ENCODE measurements around the gene GNPDA2.

GNPDA2 gene

GRCh38 chr4:44766453-44766852, 40.1 kb upstream of the GNPDA2 start:
- no peaks in the 10 kb centered on the region for H3K4me1 ChIP-seq (ENCODE audit: control insufficient read depth, low read length)
- H3K27ac ChIP-seq (ENCODE audit: low read depth, low read length) = no peak overlapping the region
- no peak overlapping the region for H3K4me3 ChIP-seq (ENCODE audit: low read length)
- no peaks in the 10 kb centered on the region for H3K27me3 ChIP-seq (ENCODE audit: control insufficient read depth, low read length)
- H3F3A ChIP-seq (ENCODE audit: control insufficient read depth, insufficient read depth) = no peaks in the 10 kb centered on the region
- H3K36me3 ChIP-seq (ENCODE audit: control insufficient read depth, low read length) = no peaks in the 10 kb centered on the region
- H3K9me2 ChIP-seq (replicated peaks; ENCODE audit: control insufficient read depth, low read length) = no peaks in the 10 kb centered on the region
- no peak overlapping the region for H3K4me2 ChIP-seq (ENCODE audit: low read length)
- no peaks in the 10 kb centered on the region for H3K79me2 ChIP-seq (ENCODE audit: control insufficient read depth, low read length)
- no peaks in the 10 kb centered on the region for H4K20me1 ChIP-seq (ENCODE audit: control insufficient read depth, insufficient read depth, low read depth, low read length)
- TF ChIP-seq CTCF (IDR thresholded peaks at IDR 0.05; ENCODE audit: low read depth, low read length, poor library complexity, severe bottlenecking) = no peak
- no peaks in the 10 kb centered on the region for H3K9me3 ChIP-seq (ENCODE audit: control insufficient read depth, insufficient read depth, low read length)

GRCh38 chr4:44765116-44765515, 38.8 kb upstream of the GNPDA2 start:
- TF ChIP-seq CTCF (IDR thresholded peaks at IDR 0.05; ENCODE audit: low read depth, low read length, poor library complexity, severe bottlenecking) (no peak), EZH2phosphoT487 (IDR thresholded peaks at IDR 0.05; ENCODE audit: borderline replicate concordance, low read length) (no peak)
- Histone ChIP-seq H3K4me2 (ENCODE audit: low read length) (no peak overlapping the region), H4K20me1 (ENCODE audit: control insufficient read depth, insufficient read depth, low read depth, low read length) (no peaks in the 10 kb centered on the region), H3K4me3 (ENCODE audit: low read length) (no peak overlapping the region), H3K27me3 (ENCODE audit: control insufficient read depth, low read length) (no peaks in the 10 kb centered on the region), H3F3A (ENCODE audit: control insufficient read depth, insufficient read depth) (no peaks in the 10 kb centered on the region), H3K27ac (ENCODE audit: low read depth, low read length) (no peak overlapping the region), H3K79me2 (ENCODE audit: control insufficient read depth, low read length) (no peaks in the 10 kb centered on the region), H3K36me3 (ENCODE audit: control insufficient read depth, low read length) (no peaks in the 10 kb centered on the region), H3K9me3 (ENCODE audit: control insufficient read depth, insufficient read depth, low read length) (no peaks in the 10 kb centered on the region), H3K9me2 (replicated peaks; ENCODE audit: control insufficient read depth, low read length) (no peaks in the 10 kb centered on the region), H3K4me1 (ENCODE audit: control insufficient read depth, low read length) (no peaks in the 10 kb centered on the region)

GRCh38 chr4:44761306-44761705, 35.0 kb upstream of the GNPDA2 start:
- H3K4me2 ChIP-seq (ENCODE audit: low read length) = no peak overlapping the region
- no peaks in the 10 kb centered on the region for H3K4me1 ChIP-seq (ENCODE audit: control insufficient read depth, low read length)
- H3K4me3 ChIP-seq (ENCODE audit: low read length) = no peak overlapping the region
- no peaks in the 10 kb centered on the region for H3K27me3 ChIP-seq (ENCODE audit: control insufficient read depth, low read length)
- H3K27ac ChIP-seq (ENCODE audit: low read depth, low read length) = no peak overlapping the region
- no peaks in the 10 kb centered on the region for H3K36me3 ChIP-seq (ENCODE audit: control insufficient read depth, low read length)
- no peaks in the 10 kb centered on the region for H3F3A ChIP-seq (ENCODE audit: control insufficient read depth, insufficient read depth)
- no peaks in the 10 kb centered on the region for H3K79me2 ChIP-seq (ENCODE audit: control insufficient read depth, low read length)
- no peaks in the 10 kb centered on the region for H3K9me2 ChIP-seq (replicated peaks; ENCODE audit: control insufficient read depth, low read length)
- no peaks in the 10 kb centered on the region for H3K9me3 ChIP-seq (ENCODE audit: control insufficient read depth, insufficient read depth, low read length)
- TF ChIP-seq CTCF (IDR thresholded peaks at IDR 0.05; ENCODE audit: low read depth, low read length, poor library complexity, severe bottlenecking) = no peak
- no peak for TF ChIP-seq EZH2phosphoT487 (IDR thresholded peaks at IDR 0.05; ENCODE audit: borderline replicate concordance, low read length)
- H4K20me1 ChIP-seq (ENCODE audit: control insufficient read depth, insufficient read depth, low read depth, low read length) = no peaks in the 10 kb centered on the region
